GM04504 (cell line): ENCODE measurements around the gene PTPRN2.

Source experiments
- DNase-seq: peaks from one replicate; pipeline ENCODE4 v3.0.0-alpha.2; 2012; ENCODE audit warnings: low read depth

PTPRN2 gene

DNA sequence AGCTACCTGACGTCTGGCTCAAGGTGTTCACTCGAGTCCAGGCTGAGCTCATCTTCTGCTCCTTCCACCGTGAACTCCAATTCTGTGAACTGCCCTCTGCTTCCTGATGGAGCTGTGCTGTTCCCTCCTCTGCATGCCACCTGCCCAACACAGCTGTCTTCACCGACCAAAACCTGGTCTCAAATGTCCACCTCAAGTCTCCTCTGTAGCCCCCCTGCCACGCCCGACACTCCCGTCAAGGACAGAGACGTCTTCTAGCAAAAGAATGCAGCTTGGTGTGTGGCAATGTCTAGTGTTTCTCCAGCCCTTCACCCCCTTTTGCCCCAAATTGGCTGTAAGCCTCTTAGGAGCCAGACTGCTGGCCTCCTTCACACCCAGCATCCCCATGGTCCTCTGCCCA is 945.8 kb downstream of the PTPRN2 start:
- no peak for DNase-seq

DNA sequence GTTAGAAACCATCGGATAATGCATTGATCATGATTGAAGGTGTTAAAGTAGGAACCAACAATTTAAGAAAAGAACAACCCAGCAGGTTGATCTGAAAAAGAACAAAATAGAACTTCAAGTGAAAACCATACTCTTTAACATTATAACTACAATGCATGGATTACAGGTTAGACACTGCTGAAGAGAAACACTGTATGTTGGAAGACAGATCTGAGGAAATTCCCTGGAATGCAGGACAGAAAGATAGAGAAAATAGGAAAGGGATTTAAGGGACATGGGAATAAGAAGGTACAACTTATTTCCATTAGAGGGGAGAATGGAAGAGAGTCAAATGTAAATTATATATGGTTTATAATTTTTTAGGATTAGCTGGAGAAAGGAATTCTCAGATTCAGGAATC is 947.5 kb downstream of the PTPRN2 start:
- DNase-seq, result no peak

DNA sequence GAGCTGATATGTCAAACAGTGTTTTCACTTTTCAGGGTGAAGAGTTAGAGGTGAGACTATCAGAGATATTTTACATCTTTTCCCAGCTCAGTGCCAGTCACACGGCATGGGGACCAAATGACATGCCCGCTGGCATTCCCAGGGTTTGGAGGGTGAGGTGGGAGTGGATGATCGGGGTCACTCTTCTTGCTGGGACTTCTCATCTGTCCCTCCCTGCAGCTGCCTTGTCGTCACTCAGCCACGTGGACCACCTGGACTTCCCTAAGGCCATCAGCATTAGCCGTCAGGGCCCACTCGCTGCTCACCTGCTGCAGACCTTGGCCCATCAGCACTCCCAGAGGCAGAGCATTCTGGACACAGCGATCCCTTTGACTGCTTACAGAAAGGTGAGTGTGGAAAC is 949.1 kb downstream of the PTPRN2 start:
- DNase-seq, result no peak

DNA sequence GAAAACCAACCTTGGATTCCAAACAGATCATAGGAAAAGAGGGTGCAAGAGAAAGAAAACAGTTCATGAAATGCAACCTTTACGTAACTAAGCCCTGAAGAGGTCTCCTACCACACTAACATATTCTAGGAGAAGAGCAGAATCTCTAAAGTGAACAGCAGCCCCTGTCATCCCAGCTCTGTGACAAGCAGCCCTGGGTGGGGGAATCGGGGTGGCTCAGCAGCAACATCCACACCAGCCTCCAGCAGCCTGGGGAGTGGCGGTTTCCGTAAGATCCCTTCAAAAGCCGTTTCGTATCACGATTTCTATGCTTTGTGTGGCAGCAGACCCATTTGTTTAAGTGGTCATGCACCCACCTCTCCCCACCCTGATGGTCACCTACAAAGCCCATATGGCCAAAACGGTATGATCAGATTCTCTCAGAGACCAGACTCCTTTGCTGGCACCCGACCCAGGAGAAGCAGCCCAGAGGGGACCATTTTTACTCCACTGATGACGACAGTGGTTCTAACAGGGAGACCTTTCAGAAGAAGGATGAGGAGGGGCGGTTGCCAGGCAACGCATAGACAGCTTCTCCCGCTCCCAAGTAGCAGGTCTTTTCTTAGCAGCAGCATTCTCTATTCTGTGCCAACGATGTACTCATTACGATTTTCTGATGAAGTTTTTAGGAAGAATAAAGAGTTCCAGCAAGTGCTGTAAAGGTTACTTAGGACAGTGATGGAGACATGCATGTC is 950.2 kb downstream of the PTPRN2 start:
- DNase-seq, result no peak

DNA sequence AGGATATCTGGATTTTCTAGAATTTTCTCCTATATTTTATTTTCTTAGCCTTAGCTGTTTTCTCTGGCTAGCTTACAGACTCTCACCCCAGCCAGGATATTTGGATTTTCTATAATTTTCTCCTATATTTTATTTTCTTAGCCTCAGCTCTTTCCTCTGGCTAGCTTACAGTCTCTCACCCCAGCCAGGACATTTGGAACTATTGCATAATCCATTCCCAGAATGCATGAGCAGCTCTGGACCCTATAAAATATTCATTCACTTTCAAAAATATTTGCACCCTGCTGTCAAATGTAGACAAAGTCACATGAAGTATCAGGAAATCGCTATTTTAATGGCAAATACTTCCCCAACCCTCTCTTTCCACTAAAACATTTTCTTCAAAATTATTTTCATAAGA is 952.0 kb downstream of the PTPRN2 start:
- DNase-seq, result no peak

DNA sequence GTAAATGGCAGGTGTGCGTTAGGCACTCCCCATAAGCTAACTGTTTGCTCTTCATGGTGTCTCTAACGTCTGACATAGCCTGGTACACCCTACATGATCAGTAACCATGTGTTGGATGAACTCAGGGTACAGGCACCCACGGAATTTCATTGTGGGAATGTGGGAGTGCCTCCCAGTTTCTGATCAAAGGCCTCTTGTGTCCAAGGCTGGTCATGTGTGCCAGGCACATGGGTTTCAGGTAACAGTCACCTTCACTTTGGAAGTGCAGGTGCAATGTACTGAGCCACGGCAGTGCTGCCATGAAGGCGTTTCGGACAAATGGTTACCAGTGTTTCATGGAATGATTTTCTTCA is 952.5 kb downstream of the PTPRN2 start:
- DNase-seq, result no peak

DNA sequence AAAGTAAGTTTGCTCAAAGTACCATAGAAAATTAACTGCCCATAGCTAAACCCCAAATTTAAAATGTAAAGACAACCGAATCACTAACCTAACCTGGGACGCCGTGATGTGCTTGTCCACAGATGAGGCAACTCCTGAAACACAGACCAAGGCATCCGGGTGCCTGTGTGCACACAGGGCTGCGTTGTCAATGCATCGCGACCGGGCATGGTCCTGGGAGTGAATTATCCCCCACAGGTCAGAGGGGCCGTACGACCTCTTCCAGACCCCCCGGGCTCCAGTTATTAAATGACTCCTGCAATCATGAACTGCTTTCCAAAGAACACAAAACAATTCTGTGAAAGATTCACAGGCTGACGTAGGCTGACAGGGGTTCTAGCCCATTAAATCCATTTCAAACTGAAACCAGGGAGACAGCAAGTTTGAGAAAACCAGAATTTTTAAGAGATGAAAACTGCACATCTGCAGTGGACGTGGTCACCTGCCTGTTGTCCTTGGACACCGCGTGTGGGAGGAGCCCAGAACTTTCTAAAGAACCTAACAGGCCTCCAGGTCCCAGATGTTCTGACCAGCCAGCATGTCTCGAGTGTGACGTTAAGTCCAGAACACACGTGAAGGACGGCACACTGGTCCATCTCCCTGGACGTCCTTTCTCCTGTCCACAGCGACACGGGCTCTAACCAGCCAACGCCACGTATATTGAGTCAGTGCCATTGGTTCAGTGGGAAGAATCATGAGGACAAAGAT is 953.0 kb downstream of the PTPRN2 start:
- DNase-seq, result no peak

DNA sequence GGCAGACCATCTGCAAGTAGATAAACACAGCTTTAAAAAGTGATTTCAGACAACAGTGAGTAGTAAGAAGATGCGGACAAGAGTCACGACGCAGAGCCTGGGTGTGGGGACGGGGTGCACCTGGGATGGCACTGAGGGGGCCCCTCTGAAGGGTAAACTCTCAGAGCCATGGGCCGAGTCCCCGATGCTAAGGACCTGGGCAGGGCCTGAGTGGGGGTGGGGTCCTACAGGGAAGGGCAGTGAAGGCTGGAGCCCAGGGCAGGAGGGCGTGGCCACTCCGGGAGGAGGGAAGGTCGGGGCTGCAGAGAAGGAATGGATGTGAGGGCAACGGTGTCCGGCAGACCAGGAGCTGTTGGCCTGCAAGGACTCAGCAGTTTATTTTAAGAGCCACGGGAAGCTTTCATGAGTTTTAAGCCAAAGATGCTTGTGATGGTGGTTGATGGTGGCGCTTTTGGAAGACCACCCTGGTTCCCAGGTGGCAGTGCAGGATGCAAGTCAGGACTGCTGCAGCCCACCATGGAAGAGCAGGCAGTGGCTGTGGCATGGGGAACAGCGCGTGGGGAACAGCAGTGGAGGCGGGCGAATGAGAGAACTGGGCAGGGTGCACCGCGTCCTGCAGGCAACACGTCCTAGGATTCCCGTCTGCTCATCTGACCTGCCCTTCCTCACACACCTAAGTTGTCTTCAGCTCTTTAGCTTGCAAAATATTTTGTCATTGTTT is 954.0 kb downstream of the PTPRN2 start:
- no peak for DNase-seq

DNA sequence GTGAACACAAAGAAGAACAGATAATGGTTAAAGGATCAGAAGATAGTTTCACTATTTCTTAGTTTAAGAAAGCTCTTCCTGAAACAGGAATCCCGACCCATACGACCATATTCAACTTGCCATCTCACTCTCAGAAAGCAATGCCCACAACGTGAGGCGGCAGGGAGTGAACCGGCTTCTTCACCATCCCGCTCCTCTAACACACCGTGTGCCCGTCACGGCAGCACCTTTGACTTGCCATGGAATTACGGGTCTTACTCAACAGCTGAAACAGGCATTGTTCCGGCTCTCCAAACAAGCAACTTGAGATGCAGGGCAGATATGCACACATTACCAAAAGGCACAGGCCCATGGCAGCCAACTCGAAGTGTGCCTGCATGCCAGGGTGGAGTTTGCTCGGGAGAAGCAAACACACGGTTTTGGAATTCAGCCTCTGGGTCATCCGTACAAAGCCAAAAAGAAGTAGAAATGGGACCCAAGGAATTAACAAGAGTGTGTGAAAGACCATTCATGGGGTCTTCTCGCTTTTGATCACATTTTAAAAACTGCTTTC is 957.2 kb downstream of the PTPRN2 start:
- no peak for DNase-seq

DNA sequence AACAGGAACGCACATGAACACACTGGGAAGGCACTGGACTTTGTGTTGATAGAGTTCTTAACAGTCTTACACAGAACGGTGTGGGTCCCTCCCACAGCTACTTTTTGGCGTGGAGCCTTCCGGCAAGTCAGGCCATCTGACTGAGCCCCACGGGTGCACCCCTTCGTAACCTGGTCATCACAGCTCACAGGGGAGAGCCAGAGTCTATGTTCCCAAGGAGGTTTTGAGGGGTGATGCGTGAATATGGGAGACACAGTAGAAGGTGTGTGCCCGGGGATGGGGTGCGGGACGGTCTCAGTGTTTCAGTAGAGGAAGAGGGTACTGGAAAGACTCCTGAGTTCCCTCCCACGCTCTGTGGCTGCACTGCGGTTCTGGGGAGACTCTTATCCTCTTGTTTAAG is 959.2 kb downstream of the PTPRN2 start:
- no peak for DNase-seq

DNA sequence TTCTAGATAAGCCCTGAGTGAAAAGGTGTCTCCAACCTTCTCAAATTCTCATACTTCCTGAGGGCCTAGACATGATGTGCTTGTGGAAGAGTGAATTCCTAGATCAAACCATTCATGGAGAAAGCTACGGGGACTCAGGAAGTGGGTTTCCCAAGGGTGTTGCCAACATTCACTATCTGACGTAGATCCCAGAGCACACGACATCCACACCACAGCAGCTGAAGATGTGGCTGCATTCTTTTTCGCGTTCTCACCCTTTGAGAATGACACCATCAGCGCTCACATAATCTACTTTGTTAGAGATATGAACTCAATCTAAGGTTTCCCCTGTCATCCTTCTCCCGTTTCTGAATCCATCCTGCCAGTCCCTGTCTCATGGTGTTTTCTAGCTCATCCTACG is 960.0 kb downstream of the PTPRN2 start:
- DNase-seq, result no peak

DNA sequence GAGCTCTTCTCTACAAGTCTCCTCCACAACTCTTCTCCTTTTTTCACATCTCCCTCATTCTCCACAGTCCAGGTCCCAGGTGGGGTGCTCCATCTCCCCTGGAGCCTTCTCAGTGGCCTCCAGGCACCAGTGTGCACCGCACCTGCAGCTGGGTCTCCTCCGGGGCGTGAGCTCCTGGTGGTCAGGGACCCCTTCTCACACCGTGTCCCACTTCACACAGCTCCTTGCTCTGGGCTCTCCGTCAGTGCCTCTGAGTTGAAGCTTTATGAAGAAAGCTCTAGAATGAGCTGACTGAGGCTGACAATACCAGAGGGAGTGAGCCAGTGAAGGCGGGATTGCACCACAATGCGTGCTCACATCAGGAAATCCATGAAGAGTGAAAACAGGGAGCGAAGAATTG is 960.6 kb downstream of the PTPRN2 start:
- no peak for DNase-seq

DNA sequence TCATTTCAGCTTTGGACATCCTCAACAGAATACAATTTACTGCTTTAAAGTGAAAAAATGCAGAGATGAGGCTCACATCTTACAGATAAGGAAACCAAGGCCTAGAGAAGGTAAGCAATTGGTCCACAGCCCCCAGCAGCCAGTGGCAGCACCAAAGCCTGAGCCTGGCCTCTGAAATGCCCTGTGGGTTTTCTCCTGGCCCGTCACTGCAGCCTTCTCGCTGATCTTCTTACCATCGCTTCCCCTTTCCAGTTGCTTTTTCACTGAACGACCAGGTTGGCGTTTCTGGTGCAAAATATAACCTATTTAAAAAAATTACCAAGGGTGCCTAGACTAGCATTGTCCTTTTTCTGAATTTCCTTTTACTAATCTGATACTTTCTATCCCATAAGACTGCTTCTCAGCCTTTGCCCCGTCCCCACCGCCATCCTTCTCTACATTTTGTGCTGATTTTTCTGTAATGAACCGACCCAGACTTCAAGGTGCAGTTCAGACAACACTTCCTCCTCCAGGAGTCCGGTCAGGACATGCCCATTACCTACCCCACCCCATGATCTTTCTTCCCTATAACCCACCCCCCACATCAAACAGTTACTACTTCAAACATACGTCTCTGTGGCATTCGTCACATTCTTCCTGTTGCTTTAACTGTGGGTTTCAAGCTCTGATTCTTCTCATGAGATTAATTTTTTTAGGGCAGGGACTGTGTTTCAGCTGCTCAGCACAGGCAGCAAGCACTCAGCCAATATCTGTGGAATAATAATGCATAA is 961.5 kb downstream of the PTPRN2 start:
- no peak for DNase-seq

DNA sequence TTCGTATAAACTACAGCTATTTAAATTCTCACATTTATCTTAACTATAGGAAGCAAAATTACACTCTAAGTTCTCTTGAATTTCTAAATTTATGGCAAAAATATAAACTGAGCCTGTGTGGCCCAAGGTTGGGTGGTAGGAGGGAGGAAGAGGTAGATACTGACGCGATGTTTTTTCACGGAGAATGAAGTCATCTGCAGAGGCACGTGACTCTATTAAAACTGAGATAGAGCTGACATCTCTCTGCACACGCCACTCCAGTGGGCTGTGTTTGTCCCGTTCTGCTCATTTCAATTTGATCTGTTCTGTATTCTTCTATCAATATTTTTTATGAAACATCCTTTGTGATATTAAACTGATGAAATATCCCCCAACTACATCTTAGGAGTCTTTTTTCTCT is 964.1 kb downstream of the PTPRN2 start:
- no peak for DNase-seq

DNA sequence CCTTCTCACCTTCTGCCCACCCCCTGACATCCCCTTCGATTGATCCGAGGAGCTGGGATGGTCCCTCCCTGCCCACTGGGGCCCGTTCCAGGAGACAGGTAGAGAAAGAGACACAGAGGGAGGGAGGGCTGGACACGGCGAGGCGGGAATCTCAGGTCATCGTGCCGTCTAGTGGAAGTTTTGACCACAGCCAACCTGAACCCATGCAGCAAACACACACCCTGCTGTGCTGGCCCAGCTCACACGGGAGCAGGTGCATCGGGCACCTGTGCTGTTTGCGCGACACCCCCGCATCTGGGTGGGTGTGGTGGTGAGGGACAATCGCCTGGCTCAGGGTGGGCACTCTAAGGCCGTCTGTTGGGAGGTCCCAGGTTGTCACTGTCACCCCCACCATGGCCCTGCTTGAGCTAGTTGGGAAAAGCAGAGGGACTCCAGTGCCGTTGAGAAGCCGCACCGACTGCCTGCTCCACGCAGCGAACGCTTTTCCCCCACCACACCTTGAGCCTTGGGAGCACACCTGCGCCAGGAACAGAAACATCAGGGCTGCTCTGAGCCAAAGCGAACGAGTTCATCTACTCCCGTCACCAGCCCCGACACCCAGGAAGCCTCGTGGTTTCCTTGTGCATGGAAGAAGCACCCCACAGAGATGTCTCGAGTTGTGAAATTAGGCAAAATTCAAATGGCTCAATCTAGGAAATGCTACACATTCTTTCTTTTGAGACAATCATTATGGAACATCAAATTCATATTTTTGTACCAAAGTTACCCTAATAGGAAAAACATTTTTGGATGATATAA is 965.0 kb downstream of the PTPRN2 start:
- no peak for DNase-seq

DNA sequence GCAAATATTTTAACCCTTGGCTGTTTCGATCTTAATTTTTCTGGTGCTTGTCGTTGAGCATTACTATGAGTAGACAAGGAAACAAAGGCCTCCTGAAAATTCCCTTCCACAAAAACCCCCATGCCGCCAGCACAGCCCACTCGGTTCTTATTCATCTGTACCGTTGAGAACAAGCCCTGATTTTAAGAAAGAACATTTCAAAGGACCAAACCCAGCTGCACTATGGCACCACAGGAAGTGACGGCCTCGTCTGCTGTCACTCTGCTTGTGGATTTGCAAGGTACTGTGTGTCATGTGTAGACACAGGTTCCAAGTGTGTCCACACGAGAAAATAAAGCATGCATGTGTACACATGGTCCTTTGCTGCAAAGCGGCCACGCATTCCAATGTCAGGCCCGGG is 965.6 kb downstream of the PTPRN2 start:
- no peak for DNase-seq

DNA sequence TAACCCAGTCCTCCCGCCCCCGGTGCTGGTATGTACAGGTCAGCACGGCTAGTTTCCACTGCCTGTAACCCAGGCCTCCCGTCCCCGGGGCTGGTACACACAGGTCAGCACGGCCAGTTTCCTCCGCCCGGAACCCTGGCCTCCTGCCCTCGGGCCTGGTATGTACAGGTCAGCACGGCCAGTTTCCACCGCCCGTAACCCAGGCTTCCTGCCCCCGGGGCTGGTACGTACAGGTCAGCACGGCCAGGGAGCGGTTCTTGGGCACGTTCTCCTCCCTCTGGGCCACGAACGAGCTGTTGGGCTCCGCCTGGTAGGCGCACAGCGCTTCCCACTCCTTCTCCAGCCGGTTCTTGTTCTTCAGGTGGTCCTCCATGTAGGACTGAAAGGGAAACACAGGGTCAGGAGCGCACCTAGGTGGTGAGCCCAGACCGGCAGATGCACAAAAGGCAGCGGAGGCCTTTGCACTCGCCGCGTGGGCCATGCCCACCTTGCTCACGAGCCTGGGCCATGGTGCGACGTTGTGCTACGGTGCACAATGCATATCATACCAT is 966.4 kb downstream of the PTPRN2 start:
- DNase-seq, result no peak

DNA sequence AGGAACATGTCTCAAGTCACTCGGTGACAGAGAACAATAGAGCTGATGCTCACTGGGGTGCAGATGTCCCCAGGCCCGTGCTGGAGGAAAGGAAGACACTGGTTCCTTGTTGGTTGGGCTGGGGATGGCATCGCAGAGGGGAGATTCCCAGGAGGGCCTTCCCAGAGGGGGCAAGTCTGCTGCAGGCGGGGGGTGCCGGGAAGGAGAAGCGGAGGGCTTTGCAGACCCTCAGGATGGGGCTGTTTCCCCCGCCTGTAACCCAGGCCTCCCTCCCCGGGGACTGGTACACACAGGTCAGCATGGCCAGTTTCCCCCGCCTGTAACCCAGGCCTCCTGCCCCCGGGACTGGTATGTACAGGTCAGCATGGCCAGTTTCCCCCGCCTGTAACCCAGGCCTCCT is 967.0 kb downstream of the PTPRN2 start:
- DNase-seq, result no peak

DNA sequence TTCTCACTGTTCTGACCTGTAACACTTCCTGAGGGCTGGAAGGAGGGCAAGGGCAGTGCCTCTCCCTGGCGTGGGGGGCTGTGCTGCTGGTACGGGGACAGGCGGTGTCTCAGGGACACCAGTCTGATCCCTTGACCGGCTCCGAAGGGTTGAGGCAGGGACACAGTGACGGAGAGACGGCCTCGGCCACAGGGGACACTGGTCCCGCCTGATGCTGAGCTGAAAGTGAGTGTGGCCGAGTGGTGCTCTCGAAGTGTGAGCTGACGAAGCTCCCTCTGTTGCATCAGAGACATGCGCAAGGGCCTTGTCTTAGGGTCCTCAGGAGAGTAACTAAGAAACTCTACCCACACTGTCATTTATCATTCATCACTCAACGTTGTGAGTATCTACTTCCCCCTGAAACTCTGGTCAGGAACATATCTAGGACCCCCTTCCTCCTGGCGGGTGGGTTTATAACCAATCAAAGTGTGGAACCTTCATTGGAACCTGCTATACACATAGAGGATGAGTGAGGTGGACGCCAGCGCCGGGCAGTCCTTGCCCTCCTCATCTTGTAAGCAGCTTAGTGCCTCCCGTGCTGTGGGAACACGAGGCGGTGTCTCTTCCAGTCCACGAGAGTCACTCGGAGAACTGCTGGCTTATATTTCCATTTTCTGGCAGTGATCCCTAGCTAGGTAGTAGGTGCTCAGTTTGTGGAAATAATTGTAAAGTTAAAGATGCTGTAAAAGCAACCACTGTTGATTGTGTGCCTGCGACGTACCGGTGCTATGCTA is 967.7 kb downstream of the PTPRN2 start:
- no peak for DNase-seq
